OCI-LY3 (cell line): Measurements from ENCODE around the gene SLC2A13.

ENCODE experiments used
- H2AFZ ChIP-seq: fragments of 200-600, 300-600 bp; shearing (Covaris generic); 2 replicates; pipeline ENCODE4 v1.6.0; 2014; ENCODE audit warnings: antibody characterized with exemption, low read depth, low read length
- H3K27ac ChIP-seq: fragments of 200-600, 300-600 bp; sonication (generic); 2 replicates; pipeline ENCODE4 v1.5.1; 2014; ENCODE audit warnings: mild to moderate bottlenecking, low read length, moderate library complexity, mixed read lengths
- H3K27me3 ChIP-seq: fragments of 200-600, 300-600 bp; sonication (generic); 2 replicates; pipeline ENCODE4 v1.6.1; 2014; ENCODE audit warnings: low read depth, low read length, mixed read lengths
- H3K36me3 ChIP-seq: fragments of 200-600, 300-600 bp; sonication (generic); replicated peaks from 2 replicates; pipeline ENCODE3; 2014; ENCODE audit warnings: low read depth, low read length, mixed read lengths
- H3K4me1 ChIP-seq: fragments of 300-600, 200-600 bp; sonication (generic); 2 replicates; pipeline ENCODE4 v1.6.1; 2014; ENCODE audit warnings: low read length, mixed read lengths
- H3K4me2 ChIP-seq: fragments of 200-600, 300-600 bp; sonication (generic); 2 replicates; pipeline ENCODE4 v1.6.1; 2014; ENCODE audit warnings: low read length, mixed read lengths
- H3K4me3 ChIP-seq: fragments of 300-600, 200-600 bp; sonication (generic); 2 replicates; pipeline ENCODE4 v1.5.1; 2014; ENCODE audit warnings: antibody characterized with exemption, mild to moderate bottlenecking, low read length, moderate library complexity
- H3K79me2 ChIP-seq: fragments of 300-600, 200-600 bp; shearing (Covaris generic); 2 replicates; pipeline ENCODE4 v1.6.1; 2014; ENCODE audit warnings: mild to moderate bottlenecking, low read length, mixed read lengths
- H3K9ac ChIP-seq: fragments of 300-600, 200-600 bp; shearing (Covaris generic); 2 replicates; pipeline ENCODE4 v1.6.0; 2014; ENCODE audit warnings: mild to moderate bottlenecking, low read length, moderate library complexity
- H3K9me3 ChIP-seq: fragments of 200-600, 300-600 bp; shearing (Covaris generic); 2 replicates; pipeline ENCODE4 v1.6.1; 2014; ENCODE audit warnings: low read length, mixed read lengths; ENCODE audit not compliant: insufficient read depth
- H4K20me1 ChIP-seq: fragments of 200-600, 300-600 bp; sonication (generic); 2 replicates; pipeline ENCODE4 v1.6.1; 2016; ENCODE audit warnings: low read length, mixed read lengths; ENCODE audit not compliant: insufficient read depth
- EZH2phosphoT487 ChIP-seq: fragments of 200-600 bp; shearing (Covaris generic); IDR thresholded peaks from 2 replicates; pipeline ENCODE4 v1.6.1; 2018; ENCODE audit warnings: antibody characterized with exemption, mixed run types, low read depth
- TF ChIP-seq, protein P1 (sequence below): fragments of 200-600, 300-600 bp; sonication (generic); IDR thresholded peaks from 2 replicates; pipeline ENCODE4 v1.5.1; 2014; ENCODE audit warnings: antibody characterized with exemption, low read length, low read depth

SLC2A13 gene

DNA sequence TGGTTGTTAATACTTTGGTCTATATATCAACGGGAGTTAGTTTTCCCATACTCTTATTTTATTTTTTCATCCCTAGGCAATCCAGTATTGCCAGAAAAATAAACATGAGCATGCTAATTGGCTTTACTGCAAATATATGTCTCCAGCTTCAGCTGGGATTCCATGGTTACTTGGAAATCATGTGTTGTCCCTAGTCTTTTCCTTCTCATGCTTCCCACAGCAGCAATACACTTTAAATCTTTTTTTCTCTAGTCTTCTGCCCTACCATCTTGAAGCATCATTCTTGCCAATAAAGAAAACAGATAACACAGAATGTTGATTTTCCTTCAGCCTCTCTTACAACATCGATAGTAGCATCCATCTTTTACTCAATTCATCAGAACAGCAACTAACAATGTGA, 60.2 kb downstream of the SLC2A13 start:
- peaks cover 10% of the 10 kb centered on the region for H3K4me1 ChIP-seq

DNA sequence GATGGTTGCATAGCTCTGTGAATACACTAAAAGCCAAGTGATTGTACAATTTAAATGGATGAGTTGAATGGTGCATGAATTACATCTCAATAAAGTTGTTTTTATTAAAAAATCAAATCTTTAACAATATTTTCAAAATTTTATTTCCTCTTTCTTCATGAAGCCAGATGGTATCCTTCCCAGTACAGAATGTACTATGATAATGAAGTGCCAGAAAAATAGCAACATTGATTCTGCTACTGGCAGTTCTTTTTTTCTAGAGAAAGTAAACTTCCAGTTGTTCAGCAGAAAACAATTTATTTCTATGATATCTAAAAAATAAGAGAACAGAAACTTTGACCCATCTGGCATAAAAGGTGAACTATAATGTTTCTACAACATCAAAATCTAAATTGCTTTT, 61.5 kb downstream of the SLC2A13 start:
- TF ChIP-seq EZH2phosphoT487 = no peak
- TF ChIP-seq, protein P1, sequence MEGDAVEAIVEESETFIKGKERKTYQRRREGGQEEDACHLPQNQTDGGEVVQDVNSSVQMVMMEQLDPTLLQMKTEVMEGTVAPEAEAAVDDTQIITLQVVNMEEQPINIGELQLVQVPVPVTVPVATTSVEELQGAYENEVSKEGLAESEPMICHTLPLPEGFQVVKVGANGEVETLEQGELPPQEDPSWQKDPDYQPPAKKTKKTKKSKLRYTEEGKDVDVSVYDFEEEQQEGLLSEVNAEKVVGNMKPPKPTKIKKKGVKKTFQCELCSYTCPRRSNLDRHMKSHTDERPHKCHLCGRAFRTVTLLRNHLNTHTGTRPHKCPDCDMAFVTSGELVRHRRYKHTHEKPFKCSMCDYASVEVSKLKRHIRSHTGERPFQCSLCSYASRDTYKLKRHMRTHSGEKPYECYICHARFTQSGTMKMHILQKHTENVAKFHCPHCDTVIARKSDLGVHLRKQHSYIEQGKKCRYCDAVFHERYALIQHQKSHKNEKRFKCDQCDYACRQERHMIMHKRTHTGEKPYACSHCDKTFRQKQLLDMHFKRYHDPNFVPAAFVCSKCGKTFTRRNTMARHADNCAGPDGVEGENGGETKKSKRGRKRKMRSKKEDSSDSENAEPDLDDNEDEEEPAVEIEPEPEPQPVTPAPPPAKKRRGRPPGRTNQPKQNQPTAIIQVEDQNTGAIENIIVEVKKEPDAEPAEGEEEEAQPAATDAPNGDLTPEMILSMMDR = no peak
- H3K4me2 ChIP-seq = no peak overlapping the region
- no peaks in the 10 kb centered on the region for H3K27me3 ChIP-seq
- no peak overlapping the region for H3K9ac ChIP-seq
- no peak overlapping the region for H3K4me3 ChIP-seq
- peaks cover 8% of the 10 kb centered on the region for H3K4me1 ChIP-seq
- H3K36me3 ChIP-seq = no peaks in the 10 kb centered on the region
- no peaks in the 10 kb centered on the region for H4K20me1 ChIP-seq
- no peak overlapping the region for H2AFZ ChIP-seq
- no peak overlapping the region for H3K27ac ChIP-seq
- no peaks in the 10 kb centered on the region for H3K9me3 ChIP-seq
- no peaks in the 10 kb centered on the region for H3K79me2 ChIP-seq

More for the DNA sequence above, 60.2 kb downstream of the SLC2A13 start:
- Histone ChIP-seq H3K27ac (no peak overlapping the region), H3K9ac (no peak overlapping the region), H3K4me2 (no peak overlapping the region), H3K4me3 (no peak overlapping the region), H3K27me3 (no peaks in the 10 kb centered on the region), H3K36me3 (no peaks in the 10 kb centered on the region), H3K9me3 (no peaks in the 10 kb centered on the region), H2AFZ (no peak overlapping the region), H4K20me1 (0 out of 2 replicates have a peak, but pooled peaks cover 4% of the 10 kb centered on the region), H3K79me2 (no peaks in the 10 kb centered on the region)
- no peak for TF ChIP-seq EZH2phosphoT487
- TF ChIP-seq, protein P1 = no peak

DNA sequence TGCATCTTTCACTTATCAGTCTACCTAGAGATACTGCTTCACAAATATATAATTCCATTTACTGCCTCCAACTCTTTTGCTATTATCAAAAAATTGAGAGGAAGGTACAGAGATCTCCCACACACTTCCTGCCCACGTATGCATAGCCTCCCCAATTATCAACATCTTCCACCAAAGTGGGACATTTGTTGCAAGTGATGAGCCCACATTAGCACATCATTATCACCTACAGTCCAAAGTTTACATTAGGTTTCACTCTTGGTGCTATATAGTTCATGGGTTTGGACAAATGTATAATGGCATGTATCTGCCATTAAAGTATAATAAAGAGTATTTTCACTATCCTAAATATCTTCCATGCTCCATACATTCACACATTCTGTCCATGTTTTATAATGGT, 66.3 kb downstream of the SLC2A13 start:
- no peaks in the 10 kb centered on the region for H3K79me2 ChIP-seq
- H3K36me3 ChIP-seq = no peaks in the 10 kb centered on the region
- H3K4me1 ChIP-seq = peaks cover 4% of the 10 kb centered on the region
- H3K4me2 ChIP-seq = no peak overlapping the region
- H3K9ac ChIP-seq = no peak overlapping the region
- no peaks in the 10 kb centered on the region for H3K27me3 ChIP-seq
- H4K20me1 ChIP-seq = no peaks in the 10 kb centered on the region
- H3K4me3 ChIP-seq = no peak overlapping the region
- TF ChIP-seq, protein P1 = no peak
- TF ChIP-seq EZH2phosphoT487 = no peak
- no peaks in the 10 kb centered on the region for H3K9me3 ChIP-seq
- no peak overlapping the region for H2AFZ ChIP-seq
- H3K27ac ChIP-seq = no peak overlapping the region

DNA sequence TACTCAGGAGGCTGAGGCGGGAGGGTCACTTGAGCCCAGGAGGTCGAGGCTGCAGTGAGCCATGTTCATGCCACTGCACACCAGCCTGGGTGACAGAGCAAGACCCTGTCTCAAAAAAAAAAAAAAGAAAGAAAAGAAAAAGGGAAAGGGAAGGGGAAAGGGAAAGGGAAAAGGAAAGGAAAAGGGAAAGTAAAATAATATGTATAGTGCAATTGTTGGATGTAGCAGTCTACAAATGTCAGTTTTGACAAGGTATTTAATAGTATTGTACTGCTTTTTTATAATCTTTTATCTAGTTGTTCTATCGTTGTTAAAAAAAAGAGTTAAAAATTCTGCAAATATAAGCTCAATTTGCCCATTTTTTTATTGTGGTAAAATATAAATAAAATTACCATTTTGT, 67.3 kb downstream of the SLC2A13 start:
- no peak for TF ChIP-seq EZH2phosphoT487
- TF ChIP-seq, protein P1 = no peak
- H4K20me1 ChIP-seq = no peaks in the 10 kb centered on the region
- H3K4me1 ChIP-seq = peaks cover 11% of the 10 kb centered on the region

More for the DNA sequence above, 67.3 kb downstream of the SLC2A13 start:
- H3K36me3 ChIP-seq = no peaks in the 10 kb centered on the region
- H3K9ac ChIP-seq = no peak overlapping the region
- H2AFZ ChIP-seq = no peak overlapping the region
- H3K4me2 ChIP-seq = no peak overlapping the region
- H3K27me3 ChIP-seq = no peaks in the 10 kb centered on the region
- H3K9me3 ChIP-seq = no peaks in the 10 kb centered on the region
- no peak overlapping the region for H3K4me3 ChIP-seq
- H3K27ac ChIP-seq = no peak overlapping the region
- no peaks in the 10 kb centered on the region for H3K79me2 ChIP-seq
